G401.6 (cell line): ENCODE results near the gene TMEM221.

Source experiments
- FAIRE-seq: peaks from 2 replicates; lab custom pipeline; 2012; peaks lifted over from hg19 to GRCh38; lab: Jason Lieb, UNC

Gene TMEM221

GRCh38 chr19:17441241-17442021 lies 7.0 kb downstream of the TMEM221 start:
- FAIRE-seq: peak; percentile 15

GRCh38 chr19:17436874-17437267 lies 11.6 kb downstream of the TMEM221 start:
- no peak for FAIRE-seq

- no peak for FAIRE-seq
Measured at GRCh38 chr19:17436094-17436873, 12.2 kb downstream of the TMEM221 start.

GRCh38 chr19:17435218-17435617 lies 13.2 kb downstream of the TMEM221 start:
- FAIRE-seq: no peak

- FAIRE-seq: no peak
Measured at GRCh38 chr19:17431417-17431816, 17.1 kb downstream of the TMEM221 start.

GRCh38 chr19:17429641-17430113 lies 18.8 kb downstream of the TMEM221 start:
- no peak for FAIRE-seq

- FAIRE-seq: peak; percentile 11
Measured at GRCh38 chr19:17424743-17425365, 23.6 kb downstream of the TMEM221 start.

GRCh38 chr19:17423429-17424208 lies 24.8 kb downstream of the TMEM221 start:
- no peak for FAIRE-seq

GRCh38 chr19:17421942-17422341 lies 26.5 kb downstream of the TMEM221 start:
- no peak for FAIRE-seq

- FAIRE-seq: no peak
Measured at GRCh38 chr19:17420475-17420924, 28.0 kb downstream of the TMEM221 start.

- peak; percentile 99 for FAIRE-seq
Measured at GRCh38 chr19:17419621-17420474, 28.6 kb downstream of the TMEM221 start, which contains the start of gene MVB12A. MVB12A (plus strand) TSS chr19:17420047; CDS start chr19:17420136, 89 bp downstream.

GRCh38 chr19:17419154-17419620 lies 29.3 kb downstream of the TMEM221 start:
- FAIRE-seq: no peak

GRCh38 chr19:17418710-17419109 lies 29.8 kb downstream of the TMEM221 start:
- FAIRE-seq: no peak

- no peak for FAIRE-seq
Measured at GRCh38 chr19:17415121-17415520, 33.3 kb downstream of the TMEM221 start.

GRCh38 chr19:17414097-17414496 lies 34.4 kb downstream of the TMEM221 start:
- no peak for FAIRE-seq

- FAIRE-seq: no peak
Measured at GRCh38 chr19:17411801-17412200, 36.7 kb downstream of the TMEM221 start.

- no peak for FAIRE-seq
Measured at GRCh38 chr19:17409990-17410389, 38.5 kb downstream of the TMEM221 start.

- FAIRE-seq: no peak
Measured at GRCh38 chr19:17406887-17407196, 41.6 kb downstream of the TMEM221 start.

- FAIRE-seq: no peak
Measured at GRCh38 chr19:17406046-17406886, 42.2 kb downstream of the TMEM221 start.
